IPS-15b (cell line): ENCODE results near the gene GRID1.

Experiments used
- H3K27me3 ChIP-seq: one replicate; pipeline ENCODE4 v1.6.1; 2013; ENCODE audit warnings: low read length; ENCODE audit not compliant: control insufficient read depth, insufficient read depth
- H3K36me3 ChIP-seq: one replicate; pipeline ENCODE4 v1.6.1; 2013; ENCODE audit warnings: low read length; ENCODE audit not compliant: control insufficient read depth, insufficient read depth
- H3K4me1 ChIP-seq: one replicate; pipeline ENCODE4 v1.6.1; 2013; ENCODE audit warnings: mild to moderate bottlenecking, low read length; ENCODE audit not compliant: control insufficient read depth, insufficient read depth
- H3K4me3 ChIP-seq: one replicate; pipeline ENCODE4 v1.5.1; 2013; ENCODE audit warnings: low read depth, low read length
- H3K9ac ChIP-seq: one replicate; pipeline ENCODE4 v1.6.1; 2013; ENCODE audit warnings: low read depth, mild to moderate bottlenecking, low read length
- H3K9me3 ChIP-seq: one replicate; pipeline ENCODE4 v1.6.1; 2013; ENCODE audit warnings: mild to moderate bottlenecking, low read length; ENCODE audit not compliant: control insufficient read depth, insufficient read depth

Gene GRID1

DNA sequence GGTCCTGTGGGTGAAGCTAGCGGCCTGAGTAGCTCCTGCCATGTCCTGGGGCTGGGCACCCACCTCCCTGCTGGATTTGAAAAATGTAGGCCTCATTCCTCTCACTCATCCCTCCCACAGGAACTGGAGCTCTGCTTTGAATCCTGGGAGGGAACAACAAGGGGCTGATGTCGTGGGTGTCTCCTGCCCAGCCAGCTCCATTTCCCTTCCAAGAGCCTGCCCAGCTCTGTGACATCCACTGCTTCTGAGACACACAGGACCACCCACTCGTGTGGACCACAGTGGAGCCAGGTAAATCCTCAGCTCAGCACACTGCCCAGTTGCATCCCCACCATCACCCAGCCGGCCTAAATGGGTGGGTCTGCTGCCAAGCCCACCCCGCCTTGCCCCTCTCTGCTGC, 579.2 kb downstream of the GRID1 start:
- Histone ChIP-seq H3K4me3 (no peak overlapping the region), H3K9me3 (no peaks in the 10 kb centered on the region), H3K27me3 (no peaks in the 10 kb centered on the region)

DNA sequence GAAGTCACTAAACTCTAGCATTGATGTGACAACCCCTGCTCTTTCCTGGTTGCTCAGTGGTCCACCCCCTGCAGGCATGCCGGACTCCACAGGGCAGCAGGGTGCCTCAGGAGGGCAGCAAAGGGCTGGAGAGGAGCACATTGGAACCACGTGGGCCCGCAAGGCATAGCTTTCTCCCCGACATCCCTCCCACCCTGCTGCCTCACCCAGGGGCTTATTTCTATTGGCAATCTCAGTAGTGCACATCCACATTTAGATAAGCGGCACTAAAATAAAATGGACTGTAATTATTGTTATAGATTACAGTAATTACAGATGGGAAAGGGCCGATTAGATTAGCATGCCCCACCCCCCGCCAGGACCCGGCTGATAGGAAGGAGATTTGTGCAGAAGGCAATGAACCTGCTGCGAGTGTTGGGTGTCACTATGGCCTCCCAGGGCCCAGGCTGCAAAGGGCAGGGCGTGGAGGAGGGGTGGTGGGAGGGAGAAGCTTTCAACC, 580.1 kb downstream of the GRID1 start:
- Histone ChIP-seq H3K9me3 (no peaks in the 10 kb centered on the region), H3K36me3 (no peaks in the 10 kb centered on the region), H3K4me3 (no peak overlapping the region), H3K4me1 (no peaks in the 10 kb centered on the region), H3K9ac (no peak overlapping the region), H3K27me3 (no peaks in the 10 kb centered on the region)

More for the DNA sequence above, 579.2 kb downstream of the GRID1 start:
- H3K9ac ChIP-seq = no peak overlapping the region
- H3K36me3 ChIP-seq = no peaks in the 10 kb centered on the region
- no peaks in the 10 kb centered on the region for H3K4me1 ChIP-seq

DNA sequence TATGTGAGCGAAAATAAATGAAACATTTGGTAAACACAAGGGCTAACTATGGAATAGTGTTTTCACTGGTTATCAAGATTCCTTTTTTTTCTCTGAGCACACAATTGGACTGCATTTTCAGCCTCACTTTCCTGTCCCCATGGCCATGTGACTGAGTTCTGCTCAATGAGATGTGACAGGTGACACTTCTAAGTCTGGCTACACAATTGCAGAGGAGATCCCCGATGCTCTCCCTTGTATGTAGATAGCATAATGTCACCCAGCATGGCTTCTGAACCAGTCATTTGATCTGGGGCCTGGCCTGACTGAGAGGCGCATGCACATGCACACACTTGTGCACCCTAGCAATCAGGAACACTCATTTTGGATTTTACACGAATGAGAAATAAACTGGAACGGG, 581.8 kb downstream of the GRID1 start:
- H3K9ac ChIP-seq = no peak overlapping the region
- H3K27me3 ChIP-seq = no peaks in the 10 kb centered on the region
- no peaks in the 10 kb centered on the region for H3K9me3 ChIP-seq

DNA sequence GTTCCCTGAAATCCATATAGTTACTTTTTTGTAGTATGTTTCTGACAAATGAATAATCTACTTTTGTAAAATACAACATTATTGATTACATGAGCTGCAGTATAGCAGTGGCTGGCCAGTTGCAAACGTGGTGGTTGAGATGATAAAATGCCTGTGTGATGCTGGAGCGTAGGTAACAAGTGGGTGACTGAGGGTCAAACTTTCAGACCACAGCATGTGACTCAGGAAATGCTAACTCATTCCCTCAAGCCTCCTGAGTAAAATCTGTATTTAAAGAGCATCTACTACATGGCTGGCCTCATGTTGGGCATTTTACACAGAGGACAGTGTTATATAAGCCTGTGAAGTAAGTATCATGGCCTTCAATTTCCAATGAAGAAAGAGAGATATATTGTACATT, 585.2 kb downstream of the GRID1 start:
- Histone ChIP-seq H3K36me3 (no peaks in the 10 kb centered on the region), H3K4me3 (no peak overlapping the region), H3K9me3 (no peaks in the 10 kb centered on the region), H3K27me3 (no peaks in the 10 kb centered on the region), H3K9ac (no peak overlapping the region), H3K4me1 (no peaks in the 10 kb centered on the region)

More for the DNA sequence above, 581.8 kb downstream of the GRID1 start:
- H3K4me1 ChIP-seq = no peaks in the 10 kb centered on the region
- no peaks in the 10 kb centered on the region for H3K36me3 ChIP-seq
- H3K4me3 ChIP-seq = no peak overlapping the region

DNA sequence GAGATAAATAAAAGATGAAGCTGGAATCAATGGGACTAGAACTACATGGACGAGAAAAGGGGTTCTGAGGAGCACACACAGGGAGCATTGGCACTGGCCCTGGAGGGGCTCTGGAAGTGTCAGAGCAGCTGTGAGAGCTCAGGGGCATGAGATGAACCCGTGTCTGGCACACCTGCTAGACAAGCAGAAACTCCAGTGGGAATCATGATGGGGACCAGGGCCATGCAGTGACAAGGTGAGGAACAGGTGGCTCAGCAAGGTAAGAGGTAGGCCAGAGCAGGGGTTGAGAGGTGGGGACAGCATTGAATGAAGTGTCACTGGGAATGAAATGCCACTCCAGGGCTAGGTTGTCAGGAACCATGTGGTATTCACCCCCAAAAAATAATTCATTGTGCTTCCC, 588.5 kb downstream of the GRID1 start:
- H3K4me3 ChIP-seq = no peak overlapping the region
- no peaks in the 10 kb centered on the region for H3K9me3 ChIP-seq
- no peaks in the 10 kb centered on the region for H3K36me3 ChIP-seq
- no peak overlapping the region for H3K9ac ChIP-seq
- H3K27me3 ChIP-seq = no peaks in the 10 kb centered on the region
- no peaks in the 10 kb centered on the region for H3K4me1 ChIP-seq

DNA sequence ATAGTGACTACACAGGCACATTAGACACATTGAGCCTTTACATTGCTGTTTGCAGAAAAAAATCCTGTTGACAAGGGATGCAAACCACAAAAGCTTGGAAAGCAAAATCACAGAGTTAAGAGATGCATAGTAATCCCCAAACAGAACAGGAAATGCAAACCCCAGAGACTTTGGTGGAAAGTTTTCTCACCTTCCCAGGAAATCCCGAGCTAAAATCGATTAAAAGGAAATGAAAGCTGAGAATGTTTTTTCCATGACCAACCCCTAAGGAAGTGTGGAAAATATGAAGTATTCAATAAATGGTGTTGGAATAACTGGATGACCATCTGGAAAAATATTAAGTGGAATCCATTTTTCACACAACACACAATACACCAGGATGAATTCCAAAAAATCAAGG, 598.7 kb downstream of the GRID1 start:
- Histone ChIP-seq H3K9ac (no peak overlapping the region), H3K9me3 (no peaks in the 10 kb centered on the region), H3K27me3 (no peaks in the 10 kb centered on the region), H3K4me3 (no peak overlapping the region), H3K4me1 (no peaks in the 10 kb centered on the region), H3K36me3 (no peaks in the 10 kb centered on the region)

DNA sequence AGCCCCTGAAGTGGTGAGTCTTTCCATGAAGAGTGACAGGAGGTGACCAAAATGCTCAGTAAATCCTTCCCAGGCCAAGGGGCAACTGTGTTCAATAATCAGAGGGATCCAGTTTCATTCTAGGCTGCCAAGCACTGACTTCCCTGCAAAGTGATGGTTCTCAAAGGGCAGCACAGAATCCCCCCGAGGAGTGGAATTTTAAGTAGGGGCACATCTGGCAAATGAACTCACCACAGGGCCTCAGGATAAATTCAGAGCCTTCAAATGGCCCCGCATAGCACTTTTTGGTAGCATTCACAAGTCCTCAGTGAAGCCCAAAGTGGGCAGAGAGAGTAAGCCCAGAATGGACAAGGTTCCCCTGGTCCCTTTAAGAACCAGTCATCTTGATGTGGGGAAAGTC, 602.5 kb downstream of the GRID1 start:
- H3K9me3 ChIP-seq = no peaks in the 10 kb centered on the region
- no peaks in the 10 kb centered on the region for H3K36me3 ChIP-seq
- no peaks in the 10 kb centered on the region for H3K27me3 ChIP-seq
- no peak overlapping the region for H3K4me3 ChIP-seq
- no peak overlapping the region for H3K9ac ChIP-seq
- H3K4me1 ChIP-seq = no peaks in the 10 kb centered on the region

DNA sequence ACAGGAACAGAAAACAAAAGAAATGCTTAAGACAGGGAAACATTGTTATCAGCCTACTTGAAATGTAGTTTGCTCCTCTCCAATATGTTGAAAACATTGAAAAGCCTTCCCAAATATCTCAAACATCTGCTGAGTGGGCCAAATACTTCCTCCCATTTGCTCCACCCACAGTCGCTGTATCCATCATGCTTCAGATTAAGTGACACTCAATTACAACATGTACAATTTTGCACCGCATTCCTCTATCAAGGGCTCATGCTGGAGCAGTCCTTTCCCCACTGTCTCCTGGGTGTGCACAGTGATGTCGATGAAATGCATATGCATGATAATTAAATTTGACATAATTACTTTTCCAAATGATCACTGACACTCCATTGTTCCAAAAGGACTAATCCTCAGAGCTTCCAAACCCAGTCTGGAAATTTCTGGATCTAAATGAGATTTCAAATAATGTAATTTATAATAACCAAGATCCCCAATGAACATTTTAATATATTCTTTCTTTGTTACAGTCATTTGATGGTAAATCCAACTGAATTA, 604.6 kb downstream of the GRID1 start:
- Histone ChIP-seq H3K4me3 (no peak overlapping the region), H3K36me3 (no peaks in the 10 kb centered on the region), H3K27me3 (no peaks in the 10 kb centered on the region), H3K9me3 (no peaks in the 10 kb centered on the region), H3K9ac (no peak overlapping the region), H3K4me1 (no peaks in the 10 kb centered on the region)

DNA sequence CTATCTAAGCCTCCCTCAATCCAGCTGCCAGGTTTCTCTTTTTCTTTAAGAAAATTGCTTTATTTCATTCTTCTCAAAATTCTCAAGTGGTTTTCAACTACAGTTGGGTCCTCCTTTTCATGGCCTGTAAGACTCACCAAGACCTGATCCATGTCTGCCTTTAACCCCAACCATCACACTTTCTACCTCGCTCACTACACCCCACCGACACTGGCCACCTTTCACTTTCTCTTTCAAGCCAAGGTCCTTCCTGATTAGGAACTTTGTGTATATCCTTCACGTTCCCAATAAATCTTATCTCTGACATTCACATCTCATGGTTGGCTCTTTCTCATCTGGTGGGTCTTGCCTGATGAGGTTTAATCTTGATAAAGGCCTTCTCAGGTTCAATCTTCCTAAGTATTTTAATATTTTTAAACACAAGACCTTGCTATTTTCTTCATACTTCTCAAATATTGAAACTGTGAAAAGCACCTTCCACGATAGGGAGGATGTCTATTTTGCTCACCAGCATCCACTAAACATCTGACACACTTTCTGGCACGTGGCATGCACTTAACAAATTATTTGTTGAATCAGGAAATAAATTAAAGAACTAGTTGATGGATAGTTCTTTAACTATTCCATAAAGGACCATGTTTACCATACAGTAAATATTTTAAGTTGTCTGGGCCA, 624.8 kb downstream of the GRID1 start:
- Histone ChIP-seq H3K27me3 (no peaks in the 10 kb centered on the region), H3K9ac (no peak overlapping the region), H3K36me3 (no peaks in the 10 kb centered on the region), H3K4me3 (no peak overlapping the region), H3K9me3 (no peaks in the 10 kb centered on the region), H3K4me1 (no peaks in the 10 kb centered on the region)

DNA sequence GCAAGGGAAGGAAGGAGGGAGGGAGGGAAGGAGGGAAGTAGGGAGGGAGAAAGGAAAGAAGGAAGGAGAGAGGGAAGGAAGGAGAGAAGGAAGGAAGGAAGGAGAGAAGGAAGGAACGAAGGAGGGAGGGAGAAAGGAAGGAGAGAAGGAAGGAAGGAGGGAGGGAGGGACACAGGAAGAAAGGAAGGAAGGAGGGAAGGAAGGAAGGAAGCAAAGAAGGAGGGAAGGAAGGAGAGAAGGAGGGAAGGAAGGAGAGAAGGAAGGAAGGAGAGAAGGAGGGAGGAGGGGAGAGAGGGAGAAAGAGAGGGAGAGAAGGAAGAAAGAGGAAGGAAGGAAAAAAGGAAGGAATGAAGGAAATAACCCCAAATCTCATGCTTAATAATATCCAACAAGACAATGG, 630.6 kb downstream of the GRID1 start:
- Histone ChIP-seq H3K9me3 (no peaks in the 10 kb centered on the region), H3K4me3 (no peak overlapping the region), H3K9ac (no peak overlapping the region), H3K4me1 (no peaks in the 10 kb centered on the region), H3K36me3 (no peaks in the 10 kb centered on the region), H3K27me3 (no peaks in the 10 kb centered on the region)

DNA sequence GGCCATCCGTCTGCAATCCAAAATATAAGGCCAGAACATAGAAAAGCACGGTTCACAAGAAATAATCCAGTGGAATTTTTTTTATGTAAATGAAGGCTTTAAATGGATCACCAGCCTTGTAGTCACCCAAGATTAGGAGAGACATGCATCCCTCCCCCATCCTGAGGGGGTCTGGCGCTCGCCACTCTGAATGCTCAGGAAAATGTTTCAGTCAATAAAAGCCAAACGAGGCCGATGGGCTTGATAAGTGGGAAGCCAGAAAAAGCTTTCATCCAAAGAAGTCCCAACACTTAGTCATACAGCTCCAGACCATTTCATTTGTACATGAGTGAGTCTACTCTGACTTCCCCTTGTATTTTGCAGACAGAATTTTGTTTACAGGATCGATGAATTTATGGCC, 631.8 kb downstream of the GRID1 start:
- Histone ChIP-seq H3K27me3 (no peaks in the 10 kb centered on the region), H3K36me3 (no peaks in the 10 kb centered on the region), H3K9me3 (no peaks in the 10 kb centered on the region), H3K9ac (no peak overlapping the region), H3K4me1 (no peaks in the 10 kb centered on the region), H3K4me3 (no peak overlapping the region)

DNA sequence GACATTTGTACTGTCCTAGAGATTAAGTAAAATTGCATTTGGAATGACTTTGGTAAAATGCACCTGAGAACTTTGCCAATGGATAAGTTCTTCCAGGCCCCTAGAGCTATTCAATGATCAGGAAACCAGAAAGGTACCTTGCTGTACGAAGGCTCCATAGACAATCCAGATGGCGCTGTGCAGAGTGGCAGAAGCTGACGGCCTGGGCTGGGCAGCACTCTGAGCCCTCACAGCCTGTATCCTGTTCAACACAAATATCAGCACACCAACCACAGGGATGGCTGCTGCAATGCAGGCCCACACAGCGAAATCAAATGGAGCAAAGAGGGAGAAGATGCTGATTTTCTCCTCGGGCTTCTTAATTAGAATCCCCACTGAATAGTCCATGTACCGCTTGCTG, 642.4 kb downstream of the GRID1 start:
- H3K4me3 ChIP-seq = no peak overlapping the region
- no peaks in the 10 kb centered on the region for H3K4me1 ChIP-seq
- H3K9me3 ChIP-seq = no peaks in the 10 kb centered on the region
- no peaks in the 10 kb centered on the region for H3K27me3 ChIP-seq
- H3K36me3 ChIP-seq = no peaks in the 10 kb centered on the region
- H3K9ac ChIP-seq = no peak overlapping the region
